ENCODE results near the gene BET1L.
"Not testable (repeated sequence)": the region's sequence is repeated elsewhere in the genome, so short reads cannot be mapped to it uniquely, and the experiment has no call there.

The BET1L gene

DNA sequence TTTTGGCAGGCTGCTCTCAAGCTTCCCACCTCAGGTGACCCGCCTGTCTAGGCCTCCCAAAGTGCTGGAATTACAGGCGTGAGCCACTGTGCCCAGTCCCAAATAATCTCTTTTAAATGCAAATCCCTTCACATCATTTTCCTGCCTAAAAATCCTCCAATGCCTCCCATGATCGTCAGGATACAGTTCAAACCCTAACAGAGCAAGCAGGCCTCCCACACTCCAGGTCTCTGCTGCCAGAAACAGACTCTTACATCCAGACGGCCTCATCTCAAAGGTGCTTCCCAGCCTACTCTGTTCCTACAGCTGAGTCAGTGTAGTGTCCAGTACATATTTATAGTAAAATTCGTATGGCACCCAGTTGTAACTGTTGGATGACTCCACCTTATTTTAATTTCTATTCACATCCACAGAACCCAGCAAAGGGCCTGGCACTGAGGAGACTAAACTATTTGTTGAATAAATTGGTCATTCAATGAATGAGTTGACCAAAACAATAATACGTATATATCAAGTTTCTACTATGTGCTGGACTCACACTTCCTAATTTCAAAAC is 20.7 kb upstream of the BET1L start:
- no peak for DNase-seq (ENCODE audit: low read depth in 2 of 2)

DNA sequence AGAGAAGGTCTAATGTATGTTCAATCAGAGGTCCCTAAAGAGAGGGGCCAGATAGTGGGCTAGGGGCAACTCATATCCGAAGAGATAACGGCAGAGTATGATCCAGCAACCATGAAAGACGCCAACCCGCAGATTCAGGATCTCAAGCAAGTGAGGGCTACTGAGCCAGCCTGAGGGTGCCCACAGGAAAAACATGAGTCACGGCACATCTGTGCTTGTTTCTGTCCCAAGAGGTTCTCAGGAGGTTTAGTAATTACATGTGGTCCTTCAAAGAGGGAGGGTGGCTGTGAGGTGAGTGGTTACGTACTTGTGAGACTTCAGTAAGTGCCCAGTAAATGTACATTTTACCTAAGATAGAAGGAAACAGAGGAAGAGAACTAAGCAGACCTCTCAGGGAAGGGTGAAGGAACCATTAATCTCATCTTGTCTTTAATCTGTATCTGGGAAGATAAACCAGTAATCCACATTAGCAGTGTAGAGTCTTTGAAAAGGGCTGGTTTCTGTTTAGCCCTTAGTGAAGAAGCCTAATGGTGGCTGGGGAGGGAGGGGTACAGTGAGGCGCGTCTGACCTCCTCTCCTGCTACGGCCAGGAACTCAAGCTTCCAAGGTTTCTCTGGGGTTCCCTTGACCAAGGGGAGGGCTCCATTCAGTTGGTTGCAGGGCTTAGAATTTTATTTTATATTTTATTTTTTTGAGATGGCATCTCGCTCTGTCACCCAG is 18.7 kb upstream of the BET1L start:
- no peak for DNase-seq (ENCODE audit: low read depth in 2 of 2)

DNA sequence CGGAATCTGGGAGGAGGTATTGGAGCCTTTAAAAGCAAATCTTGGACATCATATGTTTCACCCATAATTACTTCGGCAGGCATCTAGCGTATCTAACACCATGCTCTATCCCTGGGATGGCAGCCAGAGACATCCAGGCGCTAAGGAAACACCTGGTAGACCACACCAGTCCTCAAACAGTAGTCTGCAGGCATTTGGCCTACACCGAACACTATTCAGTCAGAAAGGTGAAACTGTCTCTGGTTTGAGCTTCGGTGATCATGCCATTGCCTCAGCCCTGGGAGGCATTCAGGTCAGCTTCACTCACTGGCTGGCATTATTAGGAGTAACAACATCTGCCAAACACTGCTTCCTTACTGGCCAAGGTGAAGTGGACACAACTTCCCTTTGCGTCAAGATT is 17.2 kb upstream of the BET1L start:
- DNase-seq (ENCODE audit: low read depth in 2 of 2): no peak

DNA sequence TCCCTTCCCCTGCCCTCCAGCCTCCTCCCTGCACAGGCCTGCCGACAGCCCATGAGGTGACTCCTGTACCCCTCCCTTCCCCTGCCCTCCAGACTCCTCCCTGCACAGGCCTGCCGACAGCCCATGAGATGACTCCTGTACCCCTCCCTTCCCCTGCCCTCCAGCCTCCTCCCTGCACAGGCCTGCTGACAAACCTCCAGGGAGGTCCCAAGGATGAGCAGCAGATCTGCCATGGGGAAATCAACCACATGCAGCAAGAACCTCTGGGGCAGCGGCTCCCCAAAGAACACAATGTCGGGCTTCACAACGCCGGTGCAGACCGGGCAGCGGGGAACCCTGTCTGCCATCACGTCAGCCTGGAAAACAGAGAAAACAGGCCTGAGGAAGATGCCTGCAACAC is 16.7 kb upstream of the BET1L start:
- no peak for DNase-seq (ENCODE audit: low read depth in 2 of 2)

DNA sequence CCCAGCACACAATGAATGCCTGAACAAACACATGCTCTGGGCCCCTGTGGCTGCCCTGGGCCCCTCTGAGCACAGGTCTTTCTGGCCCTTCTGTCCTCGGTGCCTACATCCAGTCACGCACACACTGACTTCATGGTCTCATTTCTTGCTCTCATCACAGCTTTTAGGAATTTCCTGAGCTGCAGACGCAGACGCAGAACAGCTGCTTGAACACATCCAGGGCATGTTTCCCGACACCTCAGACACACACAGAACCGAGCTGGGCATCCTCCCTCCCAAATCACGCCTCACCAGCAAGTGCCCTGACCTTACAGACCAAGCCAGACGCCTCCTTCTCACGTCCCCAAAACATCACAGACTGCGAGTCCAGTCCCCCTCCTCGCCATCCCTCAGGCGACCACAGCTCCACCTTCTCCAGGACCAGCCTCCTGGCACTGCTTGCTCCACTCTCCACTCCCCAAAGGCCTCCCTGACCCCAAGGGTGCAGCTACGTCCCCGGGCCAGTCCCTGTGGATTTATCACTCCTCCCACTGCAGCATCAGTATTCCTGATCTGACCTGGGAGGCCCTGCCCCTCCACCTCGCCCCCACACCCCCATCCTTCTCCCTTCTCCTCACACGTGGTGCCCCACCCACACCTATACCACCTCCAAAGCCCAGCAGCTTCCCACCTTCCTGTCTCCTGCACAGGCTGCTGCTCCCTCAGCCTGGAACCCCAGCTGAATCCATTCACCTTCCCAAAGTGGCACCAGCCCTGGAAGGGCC is 16.0 kb upstream of the BET1L start:
- DNase-seq (ENCODE audit: low read depth in 2 of 2): no peak

DNA sequence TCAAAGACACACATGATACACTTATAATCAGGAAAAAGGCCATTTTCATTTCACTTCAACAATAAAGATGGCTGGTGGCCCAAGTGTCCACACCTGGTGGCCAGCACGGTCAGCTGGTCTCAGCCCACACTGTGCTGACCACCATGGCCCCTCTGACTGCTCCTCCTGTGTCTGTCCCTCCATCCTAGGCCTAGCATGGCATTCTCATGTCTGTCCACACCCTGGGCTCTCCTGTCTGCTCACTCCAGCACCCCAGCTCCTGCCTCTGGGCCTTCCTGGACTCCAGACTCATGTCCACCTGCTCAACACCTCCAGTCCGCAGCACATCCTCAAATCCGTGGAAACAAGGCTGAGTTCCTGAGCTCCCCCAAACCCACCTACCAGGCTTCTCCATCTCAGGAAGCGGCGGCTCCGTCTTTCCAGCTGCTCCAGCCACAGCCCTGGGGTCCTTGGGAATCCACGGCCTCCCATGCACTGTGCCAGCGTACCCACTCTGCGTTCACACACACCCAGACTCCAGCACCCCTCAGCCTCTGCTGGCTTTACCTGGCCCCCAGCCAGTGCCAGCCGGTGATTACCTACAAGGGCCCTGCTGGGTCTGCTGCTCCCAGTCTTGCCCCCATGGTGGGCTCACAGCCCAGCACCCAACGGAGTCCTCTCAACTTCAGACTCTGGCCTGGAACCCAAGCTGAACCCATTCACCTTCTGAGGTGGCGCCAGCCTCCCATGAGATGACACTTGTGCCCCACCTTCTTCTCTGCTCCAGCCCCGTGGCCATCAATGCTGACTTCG is 15.0 kb upstream of the BET1L start:
- DNase-seq (ENCODE audit: low read depth in 2 of 2): no peak

DNA sequence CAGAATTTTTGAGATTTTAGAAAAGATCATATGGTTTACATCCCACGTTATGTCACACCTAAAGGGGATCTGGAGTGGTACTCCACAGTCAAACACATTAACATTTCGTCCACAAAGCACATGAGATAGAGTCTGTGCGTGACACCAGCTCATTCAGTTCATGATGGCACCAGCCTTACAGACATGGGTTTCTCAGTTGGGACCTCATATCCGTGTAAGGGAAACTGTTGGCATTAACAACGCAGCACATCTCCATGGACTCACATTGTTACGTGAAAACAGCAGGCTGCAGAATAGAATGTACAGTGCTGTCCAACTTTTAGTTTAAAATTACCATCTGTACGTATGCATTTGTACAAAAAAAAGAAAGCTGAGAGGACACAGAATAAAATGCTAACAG is 14.3 kb upstream of the BET1L start:
- no peak for DNase-seq (ENCODE audit: low read depth in 2 of 2)

DNA sequence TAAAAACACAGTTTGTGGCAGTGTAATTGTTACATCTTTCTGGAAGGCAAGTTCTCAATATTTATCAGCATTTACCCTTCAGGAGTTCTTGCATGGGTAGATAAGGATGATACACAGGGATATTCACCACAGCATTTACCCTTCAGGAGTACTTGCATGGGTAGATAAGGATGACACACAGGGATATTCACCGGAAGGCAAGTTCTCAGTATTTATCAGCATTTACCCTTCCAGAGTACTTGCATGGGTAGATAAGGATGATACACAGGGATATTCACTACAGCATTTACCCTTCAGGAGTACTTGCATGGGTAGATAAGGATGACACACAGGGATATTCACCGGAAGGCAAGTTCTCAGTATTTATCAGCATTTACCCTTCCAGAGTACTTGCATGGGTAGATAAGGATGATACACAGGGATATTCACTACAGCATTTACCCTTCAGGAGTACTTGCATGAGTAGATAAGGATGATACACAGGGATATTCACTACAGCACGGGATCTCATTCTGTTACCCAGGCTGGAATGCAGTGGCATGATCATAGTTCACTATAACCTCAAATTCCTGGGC is 13.5 kb upstream of the BET1L start:
- DNase-seq (ENCODE audit: low read depth in 2 of 2): not testable (repeated sequence)

DNA sequence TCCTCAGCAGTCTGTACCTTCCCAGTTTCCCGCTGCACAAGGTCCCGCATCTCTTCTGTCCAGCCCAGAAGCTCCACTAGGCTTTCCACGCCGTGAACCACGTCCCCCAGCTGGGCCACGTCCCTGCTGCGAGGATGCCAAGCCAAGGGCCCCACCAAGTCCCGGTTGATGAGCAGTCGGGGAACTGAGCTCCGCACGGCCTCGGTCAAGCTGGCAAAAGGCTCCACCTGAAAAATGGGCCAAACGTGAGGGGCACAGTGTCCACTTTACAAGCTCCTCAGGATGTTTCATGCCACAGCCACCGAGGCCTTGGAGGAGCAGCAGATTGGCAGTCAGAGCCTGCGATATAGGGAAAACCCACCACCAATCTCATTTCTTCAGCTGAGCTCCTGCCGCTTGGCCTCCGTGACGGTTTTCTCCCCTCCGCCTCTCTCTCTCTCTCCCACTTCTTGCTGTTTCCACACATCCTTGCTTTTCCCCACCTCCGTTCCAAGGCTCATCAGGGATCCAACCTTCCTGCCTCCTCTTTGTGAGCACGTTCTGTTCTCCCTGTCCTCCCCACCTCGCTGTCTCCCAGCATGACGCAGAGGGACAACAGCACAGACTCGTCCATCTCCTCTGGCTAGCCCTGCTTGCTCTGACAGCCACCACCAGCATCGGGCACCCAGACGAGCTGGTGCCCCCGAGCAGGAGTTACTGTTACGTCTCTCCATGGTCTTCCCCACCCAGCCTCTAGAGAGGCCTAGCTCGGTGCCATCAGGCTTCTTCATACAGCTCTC is 11.8 kb upstream of the BET1L start:
- DNase-seq (ENCODE audit: low read depth in 2 of 2): no peak

DNA sequence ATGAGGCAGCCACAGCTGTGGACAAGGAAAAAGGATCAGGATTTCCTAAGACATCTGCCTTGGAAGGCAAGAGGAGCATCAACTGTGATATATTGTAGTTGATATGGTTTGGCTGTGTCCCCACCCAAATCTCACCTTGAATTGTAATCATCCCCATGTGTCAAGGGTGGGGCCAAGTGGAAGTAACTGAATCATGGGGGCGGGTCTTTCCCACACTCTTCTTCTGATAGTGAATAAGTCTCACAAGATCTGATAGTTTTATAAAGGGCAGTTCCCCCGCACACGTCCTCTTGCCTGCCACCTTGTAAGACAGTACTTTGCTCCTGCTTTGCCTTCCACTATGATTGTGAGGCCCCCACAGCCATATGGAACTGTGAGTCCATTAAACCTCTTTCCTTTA is 10.5 kb upstream of the BET1L start:
- DNase-seq (ENCODE audit: low read depth in 2 of 2): no peak

DNA sequence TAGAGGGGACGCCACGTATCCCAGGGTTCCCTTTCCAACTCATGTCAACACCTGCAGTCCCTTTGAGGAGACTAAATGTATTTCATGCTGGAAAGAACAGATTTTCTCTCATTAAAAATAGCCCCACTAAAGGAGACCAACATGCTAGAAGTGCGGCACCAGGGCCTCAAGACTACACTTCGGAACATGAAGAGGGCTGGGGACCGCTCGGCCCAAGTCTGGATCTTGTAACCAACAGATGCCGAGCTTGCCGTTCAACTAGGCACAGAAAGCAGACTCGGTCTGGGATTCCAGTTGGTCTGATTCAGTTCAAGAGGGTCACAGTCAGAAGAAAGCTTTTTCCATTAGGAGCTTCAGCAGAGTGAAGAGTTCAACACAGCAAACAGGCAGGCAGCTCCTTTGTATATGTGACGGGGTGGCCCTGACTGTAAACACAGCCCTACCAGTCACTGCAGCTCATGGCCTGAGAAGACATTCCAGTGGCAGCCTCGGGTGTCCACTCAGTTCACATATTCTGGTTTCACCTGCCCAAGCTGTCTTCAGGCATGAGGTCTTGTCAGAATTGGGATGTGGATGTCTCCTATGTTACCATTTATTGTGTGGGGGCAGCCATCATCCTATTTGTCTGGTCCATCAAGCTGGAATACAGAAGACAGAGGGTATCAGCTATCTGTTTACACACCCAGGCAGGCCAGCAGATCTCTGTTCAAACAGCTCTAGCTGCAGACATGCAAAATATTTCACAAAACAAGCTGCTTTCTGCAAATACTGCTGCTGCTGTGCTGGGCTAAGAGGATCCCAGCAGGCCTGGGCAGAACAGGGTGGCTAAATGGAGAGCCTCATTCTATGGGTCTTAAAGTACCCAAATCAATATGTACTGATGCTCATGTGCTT is 9.1 kb upstream of the BET1L start:
- DNase-seq (ENCODE audit: low read depth in 2 of 2): no peak

DNA sequence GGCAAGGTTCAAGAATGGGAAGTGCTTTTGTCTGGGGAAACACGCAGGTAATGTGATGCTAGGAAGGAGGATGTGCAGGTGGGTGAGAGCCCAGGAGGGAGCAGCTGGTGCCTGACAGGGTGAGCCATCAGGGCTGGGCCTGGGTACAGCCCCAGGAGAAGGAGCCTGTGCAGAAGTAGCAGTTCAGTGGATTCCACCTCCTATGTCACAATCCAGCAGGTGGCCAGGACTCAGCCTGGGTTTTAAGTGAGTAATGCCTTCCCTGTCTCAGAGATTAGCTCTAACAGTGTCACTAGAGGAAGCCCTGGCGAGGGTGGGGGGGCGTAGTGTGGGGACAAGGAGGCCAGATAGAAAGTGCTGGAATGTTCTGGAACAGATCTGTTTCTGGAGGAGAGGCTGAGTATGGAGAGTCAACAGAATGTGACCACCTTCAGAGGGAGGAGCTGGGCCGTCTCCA is 8.4 kb upstream of the BET1L start:
- no peak for DNase-seq (ENCODE audit: low read depth in 2 of 2)

DNA sequence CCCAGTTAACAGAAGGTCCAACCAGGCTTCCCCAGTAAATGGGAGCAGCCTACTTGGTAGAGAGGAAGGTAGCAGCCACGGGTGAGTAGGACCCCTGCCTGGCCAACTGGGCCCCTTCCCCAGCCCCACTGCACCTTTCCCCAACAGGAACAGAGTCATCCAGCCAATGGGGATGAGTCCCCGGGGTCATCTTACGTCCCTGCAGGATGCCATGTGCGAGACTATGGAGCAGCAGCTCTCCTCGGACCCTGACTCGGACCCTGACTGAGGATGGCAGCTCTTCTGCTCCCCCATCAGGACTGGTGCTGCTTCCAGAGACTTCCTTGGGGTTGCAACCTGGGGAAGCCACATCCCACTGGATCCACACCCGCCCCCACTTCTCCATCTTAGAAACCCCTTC is 6.9 kb upstream of the BET1L start:
- no peak for DNase-seq (ENCODE audit: low read depth in 2 of 2)

DNA sequence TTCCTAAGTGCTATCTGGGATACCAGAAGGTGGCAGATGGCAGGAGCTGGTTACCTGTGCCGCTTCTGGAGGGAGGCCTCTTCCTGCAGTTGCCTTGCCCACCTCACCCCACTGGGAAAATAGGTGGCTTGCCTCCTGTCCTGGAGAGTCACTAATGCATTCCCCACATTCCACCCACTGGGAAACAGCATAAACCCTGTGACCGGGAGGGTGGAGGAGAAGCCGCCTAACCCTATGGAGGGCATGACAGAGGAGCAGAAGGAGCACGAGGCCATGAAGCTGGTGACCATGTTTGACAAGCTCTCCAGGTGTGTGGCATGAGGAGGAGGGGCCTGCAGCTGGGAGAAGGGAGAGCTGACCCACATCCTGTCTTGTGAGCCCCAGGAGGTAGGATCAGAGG is 5.9 kb upstream of the BET1L start:
- no peak for DNase-seq (ENCODE audit: low read depth in 2 of 2)

DNA sequence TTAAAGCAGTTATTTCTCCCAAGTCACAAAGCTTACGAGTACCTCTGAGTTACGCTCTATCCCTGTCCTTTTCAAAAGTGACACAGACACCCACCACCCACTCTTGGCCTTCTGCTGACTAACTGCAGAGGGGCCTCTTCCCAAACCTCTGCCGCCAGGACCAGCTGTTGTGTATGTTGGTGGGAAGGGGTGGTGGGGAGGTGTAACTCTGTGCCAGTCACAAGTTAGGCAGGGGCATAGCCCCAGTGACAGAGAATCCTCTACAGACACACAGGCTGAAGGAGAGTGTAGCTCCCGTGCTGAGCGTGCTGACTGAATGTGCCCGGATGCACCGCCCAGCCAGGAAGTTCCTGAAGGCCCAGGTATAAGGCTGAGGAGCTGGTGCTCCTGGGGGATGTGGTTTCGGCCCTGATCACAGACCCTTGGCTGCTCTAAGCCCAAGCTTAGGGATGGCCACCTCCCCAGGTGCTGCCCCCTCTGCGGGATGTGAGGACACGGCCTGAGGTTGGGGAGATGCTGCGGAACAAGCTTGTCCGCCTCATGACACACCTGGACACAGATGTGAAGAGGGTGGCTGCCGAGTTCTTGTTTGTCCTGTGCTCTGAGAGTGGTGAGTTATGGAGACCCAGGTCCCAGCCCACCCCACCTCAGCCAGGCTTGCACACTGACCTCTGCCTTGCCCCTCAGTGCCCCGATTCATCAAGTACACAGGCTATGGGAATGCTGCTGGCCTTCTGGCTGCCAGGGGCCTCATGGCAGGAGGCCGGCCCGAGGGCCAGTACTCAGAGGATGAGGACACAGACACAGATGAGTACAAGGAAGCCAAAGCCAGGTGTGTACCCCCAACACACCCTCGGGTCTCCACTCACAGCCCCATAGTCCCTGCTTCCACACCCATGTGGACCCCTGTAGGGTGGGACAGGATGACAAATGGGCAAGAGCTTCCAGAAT is 5.2 kb upstream of the BET1L start:
- DNase-seq (ENCODE audit: low read depth in 2 of 2): no peak

DNA sequence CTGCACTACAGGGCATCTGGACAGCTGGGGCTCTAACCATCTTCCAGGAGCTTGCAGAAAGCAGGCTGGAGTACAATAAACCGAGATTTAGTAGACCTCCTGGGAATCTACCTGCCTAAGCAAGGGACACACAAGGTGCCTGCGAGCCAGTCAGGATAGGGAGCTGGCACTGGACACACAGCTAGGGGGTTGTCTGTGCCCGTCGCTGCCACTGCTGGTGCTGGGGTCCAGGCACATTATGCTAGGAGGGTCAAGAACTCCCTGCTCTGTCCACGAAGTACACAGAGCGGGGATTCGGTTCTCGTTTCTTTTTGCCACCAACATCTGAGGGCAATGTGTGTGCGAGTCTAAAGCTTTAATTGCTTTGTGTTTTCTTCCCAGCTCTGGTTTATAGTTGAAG is 4.5 kb upstream of the BET1L start:
- no peak for DNase-seq (ENCODE audit: low read depth in 2 of 2)

DNA sequence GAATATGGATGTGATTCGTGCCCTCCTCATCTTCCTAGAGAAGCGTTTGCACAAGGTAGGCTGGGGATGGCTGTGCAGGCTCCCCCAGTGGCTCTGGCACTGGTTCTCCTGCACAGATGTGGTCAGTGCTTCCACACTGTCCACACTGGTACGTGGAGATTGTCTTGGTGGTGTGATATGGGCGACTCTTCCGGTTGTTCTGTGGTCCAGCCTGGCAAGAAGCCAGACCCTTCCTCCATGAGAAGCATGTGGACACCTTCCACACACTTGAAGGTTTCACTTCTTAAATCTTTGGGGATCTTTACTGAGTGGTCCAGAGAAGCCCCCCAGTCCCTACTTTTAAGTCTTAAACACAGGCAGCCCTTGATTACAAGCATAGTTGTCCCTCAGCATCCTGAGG is 4.1 kb upstream of the BET1L start:
- DNase-seq (ENCODE audit: low read depth in 2 of 2): no peak

DNA sequence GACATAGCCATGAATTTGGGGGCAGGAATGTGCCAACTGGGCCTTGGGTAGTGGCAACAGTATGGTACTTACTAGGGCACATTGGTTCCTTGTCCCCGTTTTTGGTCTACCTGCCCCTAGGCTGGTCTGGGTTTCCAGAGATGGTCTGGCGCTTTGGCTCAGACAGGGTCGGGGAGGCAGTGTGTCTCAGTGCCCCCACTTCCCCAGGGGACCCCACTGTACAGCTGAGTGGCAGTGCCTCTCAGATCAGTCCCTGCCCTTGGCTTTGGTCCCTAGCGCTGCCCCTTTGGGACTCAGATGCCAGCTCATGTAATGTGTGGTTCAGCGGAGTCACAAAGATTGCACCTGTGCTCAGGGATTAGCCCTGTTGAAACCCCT is 3.6 kb upstream of the BET1L start:
- DNase-seq (ENCODE audit: low read depth in 2 of 2): no peak
